NCI-H1105 (cell line): Measurements from ENCODE around the gene DPF3.

ENCODE experiments used
- DNase-seq: peaks from one replicate; lab custom pipeline; 2025; lab: John Stamatoyannopoulos, UW

The DPF3 gene

DNA sequence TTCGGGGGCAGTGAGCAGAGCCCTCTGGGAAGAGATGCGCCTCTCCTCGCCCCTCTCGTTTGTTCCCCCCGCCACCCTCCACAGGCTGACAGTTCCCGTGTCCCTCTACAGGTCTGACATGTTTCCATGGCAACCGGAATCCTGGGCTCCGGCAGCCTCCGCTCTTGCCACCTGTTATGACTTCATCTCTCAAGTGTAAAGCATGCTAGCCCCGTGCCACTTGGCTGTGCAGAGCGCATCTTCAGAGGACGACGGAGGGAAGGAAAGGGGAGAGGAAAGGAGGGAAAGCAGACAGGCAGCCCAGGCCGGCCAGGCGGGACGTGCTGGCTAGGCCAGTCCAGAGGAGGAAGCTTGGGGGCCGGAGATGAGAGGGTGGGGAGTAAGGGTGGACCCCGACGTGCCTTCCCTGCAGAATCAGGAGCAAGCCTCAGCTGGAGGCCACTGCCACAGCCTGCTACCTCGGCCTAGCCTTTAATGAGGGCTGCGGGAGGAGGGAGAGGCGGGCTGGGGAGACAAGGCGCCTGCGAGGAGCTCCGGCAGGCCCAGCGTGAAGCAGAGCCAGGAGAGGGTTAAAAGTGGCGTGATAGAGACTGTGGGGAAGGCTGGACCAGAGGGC lies 214.3 kb downstream of the DPF3 start:
- DNase-seq = peak; percentile 83

DNA sequence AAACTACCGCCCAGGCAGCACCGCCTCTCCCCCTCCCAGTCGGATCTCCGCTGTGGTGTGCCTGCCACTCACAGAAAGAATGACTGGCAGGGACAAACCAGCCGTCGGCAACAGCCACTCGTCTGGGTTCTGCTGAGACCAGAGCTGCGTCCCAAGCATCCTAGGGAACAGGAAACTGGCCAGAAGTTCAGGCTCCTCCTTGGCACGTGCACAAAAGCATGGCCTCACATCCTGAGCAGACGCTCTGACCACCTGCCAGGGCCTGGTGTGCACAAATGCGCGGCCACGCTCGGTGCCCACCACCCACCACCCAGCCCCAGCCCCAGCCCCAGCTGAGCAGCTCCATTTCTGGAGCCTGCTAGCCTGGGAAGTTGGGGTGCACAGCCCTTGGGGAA lies 214.8 kb downstream of the DPF3 start:
- no peak for DNase-seq

DNA sequence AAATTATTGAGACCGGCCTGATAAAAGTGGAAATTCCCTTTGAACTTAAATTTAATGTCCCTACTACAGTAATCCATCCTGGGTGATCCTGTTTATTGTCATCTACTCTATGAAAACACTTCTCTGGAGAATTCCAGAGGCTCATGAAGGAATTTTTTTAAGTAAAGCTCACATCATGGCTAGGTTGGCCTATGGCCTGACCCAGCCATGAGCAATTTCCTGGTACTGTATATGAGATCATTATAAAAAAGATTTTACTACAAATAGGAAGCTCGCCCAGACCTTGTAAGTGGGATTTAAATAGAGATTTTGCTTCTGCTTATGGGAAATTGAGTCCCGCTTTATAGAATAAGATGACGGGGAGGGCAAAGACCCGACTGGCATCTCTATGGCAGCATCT lies 215.5 kb downstream of the DPF3 start:
- DNase-seq = no peak

DNA sequence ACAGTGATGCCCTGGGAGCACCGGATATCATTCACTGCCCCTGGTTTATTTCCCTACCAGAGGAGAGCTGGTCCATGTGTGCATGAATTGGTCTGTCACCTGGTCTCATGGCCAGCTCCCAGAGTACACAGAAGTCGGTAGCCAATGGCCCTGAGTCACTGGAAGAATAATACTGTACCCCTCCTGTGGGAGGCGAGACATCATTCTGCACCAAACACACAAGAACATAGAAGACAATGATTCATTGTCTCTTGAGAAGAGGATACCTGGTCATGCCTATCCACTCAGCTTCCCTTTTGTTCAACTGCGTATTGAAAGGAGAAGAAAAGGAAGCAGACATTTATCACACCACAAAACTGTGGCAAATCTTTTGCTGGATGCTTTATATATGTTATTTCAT lies 216.2 kb downstream of the DPF3 start:
- no peak for DNase-seq

DNA sequence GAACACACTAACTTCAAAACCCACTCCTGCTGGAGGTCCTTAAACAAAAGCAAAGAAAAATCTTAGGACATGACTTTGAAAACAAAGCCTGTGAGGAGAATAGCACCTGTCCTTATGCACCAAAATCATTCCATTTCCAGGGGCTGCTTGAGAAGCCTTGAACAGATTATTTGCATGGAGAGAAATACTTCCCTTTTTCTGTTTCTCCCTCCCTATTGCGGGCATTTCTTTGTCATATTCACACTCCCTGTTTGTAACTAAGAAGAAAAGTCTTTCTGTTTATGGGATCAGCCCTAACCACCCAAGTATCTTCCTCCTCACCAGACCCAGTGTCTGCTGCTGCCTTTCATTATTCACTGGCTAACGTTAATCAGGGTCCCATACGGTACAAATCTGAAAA lies 218.8 kb downstream of the DPF3 start:
- DNase-seq = no peak

DNA sequence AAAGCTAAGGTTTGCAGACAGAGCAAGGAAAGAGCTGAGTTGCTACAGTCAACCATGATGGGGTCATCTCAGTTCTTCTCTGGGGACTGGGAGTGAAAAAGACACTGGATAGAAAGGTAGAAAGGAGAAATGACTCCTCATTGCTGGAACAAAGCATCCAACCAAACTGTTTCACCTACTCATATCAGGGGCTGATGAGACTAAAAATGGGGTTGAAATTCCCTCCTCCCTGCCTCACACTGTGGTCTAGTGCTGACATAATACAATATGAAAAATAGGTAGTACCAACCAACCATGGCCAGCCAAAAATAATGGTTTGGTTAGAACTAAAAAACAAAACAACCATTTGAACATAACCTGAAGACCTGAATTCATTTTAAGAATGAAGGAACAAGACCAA lies 220.7 kb downstream of the DPF3 start:
- no peak for DNase-seq

DNA sequence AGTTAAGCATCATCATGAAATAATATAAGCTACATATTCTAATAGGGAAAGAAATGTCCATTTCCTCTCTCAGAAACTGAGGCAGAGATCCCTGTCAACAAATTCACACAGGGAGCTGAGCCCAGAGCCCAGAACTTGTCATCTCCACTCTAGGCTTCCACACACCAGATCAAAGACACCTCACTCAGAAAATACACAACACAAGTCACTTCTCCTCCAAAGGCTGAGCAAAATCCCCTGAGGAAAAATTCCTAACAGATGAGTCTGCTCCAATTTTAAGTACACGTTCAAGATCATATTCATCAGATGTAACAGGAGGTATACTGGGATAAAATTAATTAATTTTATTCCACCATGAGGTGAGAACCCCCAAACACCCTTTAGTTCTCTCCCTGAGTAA lies 227.3 kb downstream of the DPF3 start:
- no peak for DNase-seq

- DNase-seq = no peak
These were observed 228.6 kb downstream of the DPF3 start for GRCh38 chr14:72665259-72665658.

- no peak for DNase-seq
These were observed 229.2 kb downstream of the DPF3 start for GRCh38 chr14:72664651-72665050.

GRCh38 chr14:72663956-72664650 lies 229.8 kb downstream of the DPF3 start:
- DNase-seq = no peak

DNA sequence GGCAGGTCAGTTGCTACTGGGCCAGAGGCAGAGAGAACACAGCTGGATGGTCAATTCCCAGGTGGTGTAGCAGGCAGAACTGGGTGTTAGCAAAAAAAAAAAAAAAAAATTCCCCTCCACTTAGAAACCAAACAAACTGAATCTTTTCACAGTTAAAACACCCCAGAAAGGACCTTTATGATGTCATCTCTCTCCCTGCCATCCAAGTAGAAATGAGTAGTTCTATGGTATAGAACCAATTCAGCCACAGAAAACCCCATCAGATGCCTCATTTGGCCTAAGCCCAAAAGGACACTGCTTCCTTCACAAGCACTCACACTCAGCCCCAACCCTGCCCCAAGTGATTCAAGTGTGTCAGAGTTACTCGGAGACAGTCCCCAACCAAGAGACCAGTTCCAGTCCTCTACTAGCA lies 230.8 kb downstream of the DPF3 start:
- DNase-seq = no peak

DNA sequence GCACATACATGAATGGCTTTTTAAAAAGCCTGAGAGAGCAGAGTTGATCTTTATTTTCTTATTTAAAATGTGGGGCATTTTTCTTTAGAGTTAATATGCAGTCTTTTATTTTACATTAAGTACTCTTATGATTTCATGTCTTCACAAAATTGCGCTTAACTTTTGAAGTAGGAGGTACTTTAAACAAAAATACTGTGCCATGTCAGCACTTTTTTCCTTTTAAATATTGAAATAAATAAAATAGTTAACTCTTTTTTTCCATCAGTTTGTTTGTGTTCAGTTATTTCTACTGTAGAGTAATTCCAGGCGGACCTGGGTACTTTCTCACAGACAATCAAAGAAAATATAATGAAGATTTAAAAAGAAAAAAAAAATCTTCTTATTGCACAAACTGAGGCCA lies 231.7 kb downstream of the DPF3 start:
- DNase-seq = no peak

- DNase-seq = no peak
These were observed 236.5 kb downstream of the DPF3 start for GRCh38 chr14:72657214-72657921.

DNA sequence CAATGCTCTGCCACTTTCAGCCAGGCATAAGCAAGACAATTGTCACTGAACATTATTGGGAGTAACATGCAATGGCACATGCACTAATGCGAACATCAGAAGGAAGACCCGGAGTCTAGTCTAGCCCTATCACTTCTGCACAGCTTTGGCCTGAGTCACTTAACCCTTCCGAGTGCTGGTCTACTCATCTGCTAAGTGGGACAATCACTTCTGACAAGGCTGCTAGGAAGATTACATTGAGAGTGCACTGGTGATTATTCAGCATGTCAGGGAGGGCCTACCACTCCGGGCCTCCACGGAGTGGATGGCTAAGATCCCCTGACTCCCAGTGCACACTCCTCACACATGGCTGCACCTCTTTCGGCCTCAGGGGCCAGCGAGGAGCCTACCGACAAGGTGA lies 240.9 kb downstream of the DPF3 start:
- DNase-seq = no peak

DNA sequence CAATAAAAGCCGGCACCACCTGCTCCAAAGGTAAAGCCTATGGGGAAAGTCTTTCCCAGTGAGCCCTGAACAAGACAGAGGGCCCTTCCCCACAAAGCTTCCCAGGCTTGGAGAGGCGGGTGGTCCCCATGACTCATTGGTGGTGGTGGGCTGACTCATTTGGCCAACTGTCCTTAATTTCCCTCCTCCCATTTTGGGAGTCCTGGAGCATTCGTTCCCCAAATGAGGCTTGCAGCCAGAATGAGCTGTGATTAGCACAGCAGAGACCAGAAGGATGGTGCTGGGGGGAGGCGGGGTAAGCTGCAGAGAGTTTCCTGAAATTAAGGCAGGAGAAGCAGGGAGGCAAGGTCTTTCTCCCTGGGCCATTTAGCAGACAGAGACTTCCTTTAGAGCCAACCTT lies 241.7 kb downstream of the DPF3 start:
- DNase-seq = no peak

GRCh38 chr14:72651714-72652113 lies 242.2 kb downstream of the DPF3 start:
- DNase-seq = no peak

DNA sequence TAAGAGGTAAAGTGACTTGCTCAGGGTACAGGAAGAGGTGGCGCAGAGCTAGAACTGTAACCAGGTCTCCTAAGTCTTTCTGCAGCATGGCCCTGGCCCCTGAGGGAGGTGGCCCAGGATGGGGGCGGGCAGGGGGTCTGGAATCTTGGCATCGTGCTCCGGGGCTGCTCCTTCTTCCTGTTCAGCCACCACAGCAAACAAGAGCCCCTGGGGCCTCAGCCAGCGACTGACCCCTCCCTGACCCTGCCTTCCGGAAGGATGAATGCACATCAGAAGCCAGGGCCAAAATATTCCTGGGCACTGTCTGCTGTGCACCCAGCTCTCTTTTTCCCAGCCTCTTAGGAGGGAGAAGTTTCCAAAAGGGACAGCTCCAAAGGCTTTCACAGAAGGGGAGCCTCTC lies 242.8 kb downstream of the DPF3 start:
- DNase-seq = no peak

- no peak for DNase-seq
These were observed 244.2 kb downstream of the DPF3 start for GRCh38 chr14:72649603-72650227.

GRCh38 chr14:72647782-72648181 lies 246.1 kb downstream of the DPF3 start:
- DNase-seq = no peak

DNA sequence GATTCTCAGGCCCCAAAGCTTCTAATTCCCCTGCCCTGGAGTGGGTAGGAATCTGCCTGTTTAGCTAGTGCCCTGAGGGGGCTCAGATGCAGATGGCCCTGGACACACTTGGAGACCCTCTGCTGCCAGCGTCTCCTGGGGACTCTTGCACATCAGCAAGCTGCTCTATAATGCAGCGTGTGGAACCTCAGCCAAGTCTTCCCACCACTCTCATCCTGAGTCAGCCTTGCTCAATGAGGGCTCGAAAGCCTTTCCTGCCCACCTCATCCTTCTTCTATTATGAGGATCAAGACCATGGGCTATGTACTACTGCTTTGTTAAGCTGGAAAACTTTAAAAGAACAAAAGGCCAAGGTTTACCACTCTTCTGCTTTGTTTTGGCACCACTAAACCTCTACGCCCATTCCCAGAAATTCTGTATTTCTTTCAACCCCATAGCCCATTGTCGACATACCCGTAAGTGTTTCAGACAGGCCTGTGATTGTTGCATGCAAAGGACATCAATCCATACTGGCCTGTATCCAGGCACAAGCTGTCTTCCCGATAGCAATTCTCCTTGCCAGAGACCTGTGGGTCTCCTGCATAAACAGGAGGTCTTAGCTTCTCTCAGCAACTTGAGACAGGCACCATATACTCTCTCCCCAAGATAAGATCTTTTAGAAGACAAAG lies 246.9 kb downstream of the DPF3 start:
- DNase-seq = no peak

GRCh38 chr14:72645706-72646105 lies 248.2 kb downstream of the DPF3 start:
- DNase-seq = no peak

DNA sequence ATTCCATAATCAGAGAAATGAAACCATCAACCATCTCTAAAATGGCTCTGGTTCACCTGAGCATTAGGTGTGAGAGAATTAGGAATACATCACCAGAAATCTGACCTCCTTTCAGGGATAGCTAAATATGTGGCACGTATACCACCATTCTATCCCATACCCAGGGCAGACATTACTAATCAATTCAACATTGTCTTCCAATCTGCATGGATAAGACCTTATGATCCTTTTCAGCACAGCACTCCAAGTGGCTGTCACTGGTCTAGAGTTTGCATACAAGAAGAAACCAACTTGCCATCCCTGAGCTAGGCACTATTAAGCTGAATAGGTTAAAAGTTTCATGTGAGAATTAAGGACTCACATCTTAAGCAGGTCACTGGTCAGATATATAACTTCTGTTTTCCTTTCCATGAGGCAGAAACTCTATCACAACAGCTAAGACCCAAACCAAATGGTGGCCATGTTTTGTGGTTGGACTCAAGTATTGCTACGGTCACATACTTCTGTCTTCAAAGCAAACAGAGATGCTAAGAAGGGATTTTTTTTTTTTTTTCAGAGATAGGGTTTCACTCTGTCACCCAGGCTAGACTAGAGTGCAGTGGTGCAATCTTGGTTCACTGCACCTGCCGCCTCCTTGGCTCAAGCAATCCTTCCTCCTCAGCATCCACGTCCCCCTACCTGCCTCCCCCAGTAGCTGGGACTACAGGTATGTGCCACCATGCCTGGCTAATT lies 249.0 kb downstream of the DPF3 start:
- DNase-seq = no peak
